Astrocyte (in vitro differentiated cells and primary cell): ENCODE measurements around the gene UNC93A. TPM values are rescaled to one million over a fixed set of nuclear protein-coding genes. Genes with fewer than 3 reads are reported as not detected.
"Not testable (repeated sequence)": the region's sequence is repeated elsewhere in the genome, so short reads cannot be mapped to it uniquely, and the experiment has no call there.

Experiments
- DNase-seq: peaks from one replicate; pipeline ENCODE4 v3.0.0-alpha.2; 2010; ENCODE audit warnings: low read depth
- FAIRE-seq: peaks from 2 replicates; lab custom pipeline; 2011; peaks lifted over from hg19 to GRCh38; lab: Jason Lieb, UNC
- H2AFZ ChIP-seq: 2 replicates; pipeline ENCODE4 v1.6.0; 2012; ENCODE audit warnings: low read depth, low read length, inconsistent platforms
- H3K27ac ChIP-seq: 2 replicates; pipeline ENCODE4 v1.5.1; 2011; ENCODE audit warnings: low read depth, low read length, inconsistent platforms
- H3K27me3 ChIP-seq: 2 replicates; pipeline ENCODE4 v1.6.0; 2011; ENCODE audit warnings: low read length, inconsistent platforms; ENCODE audit not compliant: insufficient read depth
- H3K36me3 ChIP-seq: 2 replicates; pipeline ENCODE4 v1.5.1; 2011; ENCODE audit warnings: low read length, inconsistent platforms; ENCODE audit not compliant: insufficient read depth
- H3K4me1 ChIP-seq: 2 replicates; pipeline ENCODE4 v1.5.1; 2011; ENCODE audit warnings: low read length, inconsistent platforms; ENCODE audit not compliant: insufficient read depth
- H3K4me2 ChIP-seq: 2 replicates; pipeline ENCODE4 v1.6.0; 2012; ENCODE audit warnings: low read length, inconsistent platforms
- H3K4me3 ChIP-seq: 2 replicates; pipeline ENCODE4 v1.5.1; 2011; ENCODE audit warnings: low read depth, mild to moderate bottlenecking, low read length, inconsistent platforms; ENCODE audit not compliant: insufficient read depth
- H3K79me2 ChIP-seq: 2 replicates; pipeline ENCODE4 v1.6.0; 2012; ENCODE audit warnings: mild to moderate bottlenecking, low read length, inconsistent platforms; ENCODE audit not compliant: insufficient read depth
- H3K9ac ChIP-seq: 2 replicates; pipeline ENCODE4 v1.6.0; 2012; ENCODE audit warnings: mild to moderate bottlenecking, low read length, inconsistent platforms
- H3K9me3 ChIP-seq: 2 replicates; pipeline ENCODE4 v1.5.1; 2012; ENCODE audit warnings: low read depth, mild to moderate bottlenecking, low read length, inconsistent platforms; ENCODE audit not compliant: insufficient read depth
- H4K20me1 ChIP-seq: 2 replicates; pipeline ENCODE4 v1.6.0; 2012; ENCODE audit warnings: low read length, inconsistent platforms; ENCODE audit not compliant: insufficient read depth
- H3K27ac Mint-ChIP-seq: one replicate; pipeline ENCODE4 v1.8.0; 2021; ENCODE audit warnings: mild to moderate bottlenecking, mixed read lengths; ENCODE audit not compliant: unreplicated experiment
- H3K27me3 Mint-ChIP-seq: one replicate; pipeline ENCODE4 v1.8.0; 2021; ENCODE audit warnings: low read depth, mixed read lengths; ENCODE audit not compliant: unreplicated experiment
- H3K36me3 Mint-ChIP-seq: one replicate; pipeline ENCODE4 v1.8.0; 2021; ENCODE audit warnings: low read depth, mixed read lengths; ENCODE audit not compliant: unreplicated experiment
- H3K4me1 Mint-ChIP-seq: one replicate; pipeline ENCODE4 v1.8.0; 2021; ENCODE audit warnings: low read depth, mixed read lengths; ENCODE audit not compliant: unreplicated experiment
- H3K4me3 Mint-ChIP-seq: one replicate; pipeline ENCODE4 v1.8.0; 2021; ENCODE audit warnings: mild to moderate bottlenecking, moderate library complexity, mixed read lengths; ENCODE audit not compliant: unreplicated experiment
- H3K9me3 Mint-ChIP-seq: one replicate; pipeline ENCODE4 v1.8.0; 2021; ENCODE audit warnings: mild to moderate bottlenecking, mixed read lengths; ENCODE audit not compliant: unreplicated experiment
- EZH2 ChIP-seq: IDR thresholded peaks from 2 replicates; pipeline ENCODE4 v1.6.1; 2012; ENCODE audit warnings: mild to moderate bottlenecking, low read length, inconsistent platforms; ENCODE audit not compliant: insufficient read depth
- total RNA-seq: library from RNA; stranded (reverse); gene quantifications from 2 replicates; pipeline ENCODE4 v1.2.1, GENCODE V29; 2021
- TF ChIP-seq, protein P1 (sequence below): IDR thresholded peaks from 2 replicates; pipeline ENCODE4 v1.5.1; 2011; ENCODE audit warnings: low read depth, mild to moderate bottlenecking, inconsistent platforms, low read length, moderate library complexity; ENCODE audit not compliant: insufficient read depth

The UNC93A gene
- total RNA-seq, 1 donor from 2014 or later = not detected

DNA sequence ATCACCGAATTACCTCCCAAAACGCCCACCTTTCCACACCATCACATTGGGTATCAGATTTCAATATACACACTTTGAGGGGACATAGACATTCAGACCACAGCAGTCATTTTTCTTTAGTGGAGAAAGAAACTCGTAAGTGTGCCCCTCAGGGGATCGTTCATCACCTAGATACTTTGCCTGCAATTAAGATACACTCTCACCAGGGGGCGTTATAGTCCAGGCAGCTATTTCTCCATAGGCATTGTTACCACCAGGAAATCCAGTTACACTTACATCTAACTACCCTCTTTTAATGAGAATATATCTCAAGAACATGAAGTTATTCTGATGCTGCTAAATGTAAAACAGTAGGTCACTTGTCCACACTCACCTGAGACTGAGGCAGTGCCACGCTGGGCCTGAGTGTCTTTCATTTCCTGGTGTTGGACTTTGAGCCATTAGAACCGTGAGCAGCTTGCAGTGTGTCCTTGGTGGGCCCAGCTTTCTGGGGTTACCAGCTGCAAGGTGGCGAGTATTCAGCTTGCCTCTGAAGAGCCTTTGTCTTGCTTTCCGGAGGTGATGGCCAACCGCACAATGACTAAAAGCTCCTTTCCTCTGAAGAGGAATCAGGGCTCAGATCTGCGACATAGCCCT is 35.1 kb upstream of the UNC93A start:
- no peak for FAIRE-seq
- H3K36me3 Mint-ChIP-seq = no peaks in the 10 kb centered on the region
- peaks cover 2% of the 10 kb centered on the region for H3K27me3 Mint-ChIP-seq

DNA sequence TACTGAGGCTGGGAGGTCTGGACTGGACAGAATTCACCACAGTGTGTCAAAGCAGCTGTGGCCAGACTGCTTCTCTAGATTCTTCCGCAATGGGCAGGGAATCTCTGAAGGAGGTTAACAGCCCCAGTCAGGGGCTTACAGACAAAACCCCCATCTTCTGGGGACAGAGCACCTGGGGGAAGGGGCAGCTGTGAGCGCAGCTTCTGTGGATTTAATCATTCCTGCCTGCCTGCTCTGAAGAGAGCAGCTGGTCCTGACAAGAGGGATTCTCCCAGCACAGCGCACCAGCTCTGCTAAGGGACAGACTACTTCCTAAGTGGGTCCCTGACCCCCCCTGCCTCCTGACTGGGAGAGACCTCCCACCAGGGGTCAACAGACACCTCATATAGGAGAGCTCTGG is 32.5 kb upstream of the UNC93A start:
- H2AFZ ChIP-seq = no peak overlapping the region
- FAIRE-seq (no peak), DNase-seq (no peak)
- no peak overlapping the region for H3K4me3 ChIP-seq
- no peaks in the 10 kb centered on the region for H4K20me1 ChIP-seq
- H3K27ac ChIP-seq = no peak overlapping the region
- Mint-ChIP-seq H3K9me3 (peaks cover 35% of the 10 kb centered on the region), H3K36me3 (no peaks in the 10 kb centered on the region), H3K27ac (no peak overlapping the region), H3K27me3 (no peaks in the 10 kb centered on the region), H3K4me1 (peaks cover 5% of the 10 kb centered on the region), H3K4me3 (no peak overlapping the region)
- H3K9ac ChIP-seq = no peak overlapping the region
- H3K4me2 ChIP-seq = no peak overlapping the region
- no peaks in the 10 kb centered on the region for H3K4me1 ChIP-seq
- TF ChIP-seq EZH2 = no peak
- TF ChIP-seq, protein P1, sequence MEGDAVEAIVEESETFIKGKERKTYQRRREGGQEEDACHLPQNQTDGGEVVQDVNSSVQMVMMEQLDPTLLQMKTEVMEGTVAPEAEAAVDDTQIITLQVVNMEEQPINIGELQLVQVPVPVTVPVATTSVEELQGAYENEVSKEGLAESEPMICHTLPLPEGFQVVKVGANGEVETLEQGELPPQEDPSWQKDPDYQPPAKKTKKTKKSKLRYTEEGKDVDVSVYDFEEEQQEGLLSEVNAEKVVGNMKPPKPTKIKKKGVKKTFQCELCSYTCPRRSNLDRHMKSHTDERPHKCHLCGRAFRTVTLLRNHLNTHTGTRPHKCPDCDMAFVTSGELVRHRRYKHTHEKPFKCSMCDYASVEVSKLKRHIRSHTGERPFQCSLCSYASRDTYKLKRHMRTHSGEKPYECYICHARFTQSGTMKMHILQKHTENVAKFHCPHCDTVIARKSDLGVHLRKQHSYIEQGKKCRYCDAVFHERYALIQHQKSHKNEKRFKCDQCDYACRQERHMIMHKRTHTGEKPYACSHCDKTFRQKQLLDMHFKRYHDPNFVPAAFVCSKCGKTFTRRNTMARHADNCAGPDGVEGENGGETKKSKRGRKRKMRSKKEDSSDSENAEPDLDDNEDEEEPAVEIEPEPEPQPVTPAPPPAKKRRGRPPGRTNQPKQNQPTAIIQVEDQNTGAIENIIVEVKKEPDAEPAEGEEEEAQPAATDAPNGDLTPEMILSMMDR = no peak
- no peaks in the 10 kb centered on the region for H3K27me3 ChIP-seq
- no peaks in the 10 kb centered on the region for H3K36me3 ChIP-seq
- no peaks in the 10 kb centered on the region for H3K79me2 ChIP-seq
- H3K9me3 ChIP-seq = no peaks in the 10 kb centered on the region

More for the DNA sequence above, 35.1 kb upstream of the UNC93A start:
- no peaks in the 10 kb centered on the region for H3K9me3 ChIP-seq
- no peak overlapping the region for H3K4me2 ChIP-seq
- no peaks in the 10 kb centered on the region for H3K4me1 ChIP-seq
- Mint-ChIP-seq H3K4me1 (peaks cover 5% of the 10 kb centered on the region), H3K27ac (no peak overlapping the region), H3K4me3 (no peak overlapping the region), H3K9me3 (peaks cover 22% of the 10 kb centered on the region)
- no peaks in the 10 kb centered on the region for H4K20me1 ChIP-seq
- H2AFZ ChIP-seq = no peak overlapping the region
- no peak overlapping the region for H3K9ac ChIP-seq
- TF ChIP-seq EZH2 = no peak
- TF ChIP-seq, protein P1 = no peak
- no peak overlapping the region for H3K27ac ChIP-seq
- H3K36me3 ChIP-seq = no peaks in the 10 kb centered on the region
- H3K27me3 ChIP-seq = no peaks in the 10 kb centered on the region
- no peak overlapping the region for H3K4me3 ChIP-seq
- no peaks in the 10 kb centered on the region for H3K79me2 ChIP-seq
- no peak for DNase-seq

DNA sequence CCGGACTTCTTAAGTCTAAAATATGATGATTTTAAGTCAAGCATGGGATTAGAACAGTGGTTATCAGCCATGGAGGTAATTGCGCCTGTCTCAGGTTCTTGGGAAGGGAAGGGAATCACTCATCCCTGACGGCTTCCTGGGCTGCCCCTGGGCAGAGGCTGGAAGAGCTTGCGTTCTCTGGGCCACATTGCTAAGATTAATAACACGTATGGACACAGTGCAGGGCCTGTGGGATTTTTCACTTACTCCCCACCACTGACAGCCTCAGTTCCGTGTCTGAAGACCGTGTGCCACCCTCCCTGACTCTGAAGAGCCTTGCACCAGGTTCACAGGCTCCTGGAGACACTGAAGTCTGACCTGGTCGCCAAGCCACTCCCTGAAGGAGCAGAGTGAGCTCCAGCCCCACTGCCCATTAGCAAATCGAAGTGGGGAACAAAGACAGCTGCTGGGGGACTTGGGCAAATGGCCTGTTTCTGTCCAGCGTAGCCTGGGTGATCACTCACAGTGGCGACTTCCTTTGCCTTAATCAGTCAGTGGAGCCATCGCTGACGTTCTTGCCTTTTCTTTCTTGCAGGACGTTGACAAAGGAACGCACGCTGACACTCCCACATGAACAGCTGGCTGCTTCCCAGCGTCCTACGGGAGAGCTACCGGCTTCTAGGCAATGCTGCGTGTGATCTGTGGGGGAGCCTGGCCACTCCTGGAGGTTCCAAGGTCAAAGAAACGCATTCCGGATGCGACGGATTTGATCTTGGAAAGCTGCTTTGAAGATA is 24.9 kb upstream of the UNC93A start:
- H3K4me1 Mint-ChIP-seq, H3K79me2 ChIP-seq, FAIRE-seq, H3K36me3 ChIP-seq, H2AFZ ChIP-seq, DNase-seq, H3K9ac ChIP-seq, H3K27ac Mint-ChIP-seq, H4K20me1 ChIP-seq, H3K27me3 ChIP-seq, H3K4me3 Mint-ChIP-seq, H3K4me2 ChIP-seq, H3K4me1 ChIP-seq, H3K36me3 Mint-ChIP-seq, H3K4me3 ChIP-seq, H3K27ac ChIP-seq, H3K9me3 ChIP-seq: not testable (repeated sequence)
- Mint-ChIP-seq H3K9me3 (peaks cover 17% of the 10 kb centered on the region), H3K27me3 (peaks cover 21% of the 10 kb centered on the region)
